ENCODE data around the gene SEPTIN1. TPM values are rescaled to one million over a fixed set of nuclear protein-coding genes. Genes with fewer than 3 reads are reported as not detected.

Gene SEPTIN1
- total and polyA plus RNA-seq, 2 of the 13 experiments (the other 11 are each of a cell fraction or from before 2014, with no cell fraction given): 0.18 to 0.67 TPM

DNA sequence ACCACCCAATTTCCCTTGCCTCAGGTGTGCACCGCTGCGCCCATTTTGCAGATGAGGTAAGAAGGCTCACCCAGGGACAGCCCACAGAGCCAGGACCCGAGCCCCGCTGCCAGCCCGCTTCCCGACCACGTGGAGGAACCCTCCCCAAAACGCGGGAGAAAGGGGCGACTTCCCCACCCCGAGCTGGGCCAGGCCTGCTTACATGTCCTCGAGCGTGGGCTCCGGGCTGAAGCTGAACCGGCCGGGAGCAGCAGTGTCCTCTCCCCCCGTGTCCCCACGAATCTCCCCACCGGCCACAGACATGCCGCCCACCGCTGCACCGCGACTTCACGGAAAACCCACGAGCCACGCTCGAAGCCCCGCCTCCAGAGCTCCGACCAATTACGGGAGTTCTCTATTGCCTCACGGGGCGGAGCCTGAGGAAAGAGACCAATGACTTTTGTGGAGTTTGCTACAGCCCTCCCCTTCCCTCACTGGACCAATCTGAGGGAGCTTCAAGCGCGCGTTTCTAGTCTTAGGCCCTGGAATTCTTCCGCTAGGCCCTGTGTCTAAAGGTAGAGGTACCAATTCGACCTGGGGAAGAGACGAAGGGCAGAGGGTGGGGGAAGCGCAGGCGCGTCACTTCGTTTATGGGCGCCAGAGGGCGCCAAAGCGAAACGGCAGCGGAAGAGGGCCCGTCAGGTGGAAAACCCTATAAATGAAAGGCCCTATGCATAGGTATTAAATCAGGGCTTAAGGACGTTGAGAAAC is 47.5 kb upstream of the SEPTIN1 start, which contains the start of gene DCTPP1 (continued):
- TF ChIP-seq ZNF614 (CRISPR knock-in tag; IDR thresholded peaks at IDR 0.05; ENCODE audit: borderline replicate concordance): peak; percentile 90
- TF ChIP-seq MYC (CRISPR knock-in tag; IDR thresholded peaks at IDR 0.05; ENCODE audit: borderline replicate concordance): peak; percentile 87
- no peak for TF ChIP-seq ZNF7 (CRISPR knock-in tag; IDR thresholded peaks at IDR 0.05)
- no peak for TF ChIP-seq IKZF1 (IDR thresholded peaks at IDR 0.05)
- no peak for TF ChIP-seq JUNB (CRISPR knock-in tag; IDR thresholded peaks at IDR 0.05; ENCODE audit: borderline replicate concordance)
- TF ChIP-seq ZBTB7A (CRISPR knock-in tag; IDR thresholded peaks at IDR 0.05): no peak; the same call in 1 of the 2 replicates
- peak; percentile 63; the same call in 1 of the 2 replicates for TF ChIP-seq RXRB (CRISPR knock-in tag; IDR thresholded peaks at IDR 0.05; ENCODE audit: borderline replicate concordance)
- no peak for TF ChIP-seq ZNF10 (CRISPR knock-in tag; IDR thresholded peaks at IDR 0.05; ENCODE audit: borderline replicate concordance, low read depth)
- TF ChIP-seq ZNF101 (CRISPR knock-in tag; IDR thresholded peaks at IDR 0.05; ENCODE audit: borderline replicate concordance, low read depth): no peak
- peak; percentile 52 for TF ChIP-seq HIVEP1 (CRISPR knock-in tag; IDR thresholded peaks at IDR 0.05)
- TF ChIP-seq, protein P1, sequence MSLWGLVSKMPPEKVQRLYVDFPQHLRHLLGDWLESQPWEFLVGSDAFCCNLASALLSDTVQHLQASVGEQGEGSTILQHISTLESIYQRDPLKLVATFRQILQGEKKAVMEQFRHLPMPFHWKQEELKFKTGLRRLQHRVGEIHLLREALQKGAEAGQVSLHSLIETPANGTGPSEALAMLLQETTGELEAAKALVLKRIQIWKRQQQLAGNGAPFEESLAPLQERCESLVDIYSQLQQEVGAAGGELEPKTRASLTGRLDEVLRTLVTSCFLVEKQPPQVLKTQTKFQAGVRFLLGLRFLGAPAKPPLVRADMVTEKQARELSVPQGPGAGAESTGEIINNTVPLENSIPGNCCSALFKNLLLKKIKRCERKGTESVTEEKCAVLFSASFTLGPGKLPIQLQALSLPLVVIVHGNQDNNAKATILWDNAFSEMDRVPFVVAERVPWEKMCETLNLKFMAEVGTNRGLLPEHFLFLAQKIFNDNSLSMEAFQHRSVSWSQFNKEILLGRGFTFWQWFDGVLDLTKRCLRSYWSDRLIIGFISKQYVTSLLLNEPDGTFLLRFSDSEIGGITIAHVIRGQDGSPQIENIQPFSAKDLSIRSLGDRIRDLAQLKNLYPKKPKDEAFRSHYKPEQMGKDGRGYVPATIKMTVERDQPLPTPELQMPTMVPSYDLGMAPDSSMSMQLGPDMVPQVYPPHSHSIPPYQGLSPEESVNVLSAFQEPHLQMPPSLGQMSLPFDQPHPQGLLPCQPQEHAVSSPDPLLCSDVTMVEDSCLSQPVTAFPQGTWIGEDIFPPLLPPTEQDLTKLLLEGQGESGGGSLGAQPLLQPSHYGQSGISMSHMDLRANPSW (CRISPR knock-in tag; IDR thresholded peaks at IDR 0.05; ENCODE audit: borderline replicate concordance): peak; percentile 85; the same call in 1 of the 2 replicates
- 0 out of 2 replicates have a peak, but pooled peaks have one; percentile 12 for TF ChIP-seq AFF4 (CRISPR knock-in tag; IDR thresholded peaks at IDR 0.05)
- TF ChIP-seq ZNF160 (CRISPR knock-in tag; IDR thresholded peaks at IDR 0.05): 0 out of 2 replicates have a peak, but pooled peaks have one; percentile 4
- peak; percentile 94 for TF ChIP-seq MAX (IDR thresholded peaks at IDR 0.05)
- no peak for TF ChIP-seq GPBP1L1 (CRISPR knock-in tag; IDR thresholded peaks at IDR 0.05)
- 0 out of 2 replicates have a peak, but pooled peaks have one; percentile 43 for TF ChIP-seq SSRP1 (CRISPR knock-in tag; IDR thresholded peaks at IDR 0.05)
- TF ChIP-seq ZNF816 (CRISPR knock-in tag; IDR thresholded peaks at IDR 0.05; ENCODE audit: borderline replicate concordance): peak; percentile 33; the same call in 1 of the 2 replicates
- peak; percentile 96 for TF ChIP-seq CSRNP1 (CRISPR knock-in tag; IDR thresholded peaks at IDR 0.05)
